ENCODE results near the gene GPR25.

DNA sequence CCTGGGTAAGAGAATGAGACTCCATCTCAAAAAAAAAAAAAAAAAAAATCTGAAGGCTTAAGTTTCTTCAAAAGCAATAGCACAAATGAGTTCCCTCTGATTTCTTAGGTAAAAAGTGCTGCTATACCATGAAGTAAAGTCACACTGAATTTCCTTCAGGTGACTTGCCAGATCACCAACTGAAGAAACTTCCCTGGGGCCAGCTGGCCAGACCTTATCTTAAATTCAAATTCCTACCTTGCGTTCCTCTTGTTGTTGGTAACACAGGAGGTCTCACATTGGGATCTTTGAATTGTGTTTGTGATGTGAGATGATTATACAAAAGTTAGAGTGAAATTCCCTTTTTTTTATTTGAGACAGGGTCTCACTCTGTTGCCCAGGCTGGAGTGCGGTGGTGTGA lies 33.7 kb downstream of the GPR25 start:
- TF ChIP-seq CTCF (conservative IDR thresholded peaks at IDR 0.05 in 1 of 2, IDR thresholded peaks at IDR 0.05 in 1 of 2; ENCODE audit: extremely low read depth in 1 of 2, insufficient read depth in 1 of 2, low read depth in 1 of 2, low read length in 2 of 2) (no peak), EZH2 (IDR thresholded peaks at IDR 0.05; ENCODE audit: borderline replicate concordance, low read length) (no peak)

Data from mammary epithelial cell (primary cell).